ENCODE data around the gene DCTN5.

- TF ChIP-seq EZH2 (IDR thresholded peaks at IDR 0.05; ENCODE audit: insufficient read depth, poor library complexity, severe bottlenecking), result no peak
- no peak for TF ChIP-seq EZH2phosphoT487 (IDR thresholded peaks at IDR 0.05; ENCODE audit: insufficient read depth, low read depth)
Observed at GRCh38 chr16:23666571-23667354, 25.5 kb downstream of the DCTN5 start.
